Smooth muscle cell (in vitro differentiated cells): ENCODE data around the gene FAM89B. TPM values are rescaled to one million over a fixed set of nuclear protein-coding genes. Genes with fewer than 3 reads are reported as not detected.
A peak's percentile ranks its signal among the peaks of the same experiment; 100 is the strongest.

Source experiments
- DNase-seq: peaks from one replicate; lab custom pipeline; 2025; ENCODE audit not compliant: unreplicated experiment; lab: John Stamatoyannopoulos, UW
- H2AFZ ChIP-seq: fragments of 200-600 bp; sonication (generic); 2 replicates; pipeline ENCODE4 v1.6.0; 2016; ENCODE audit warnings: antibody characterized with exemption, low read depth, mild to moderate bottlenecking
- H3F3A ChIP-seq: fragments of 200-600 bp; sonication (generic); 2 replicates; pipeline ENCODE4 v1.6.0; 2017; ENCODE audit warnings: antibody characterized with exemption, low read depth
- H3K27ac ChIP-seq: fragments of 200-600 bp; sonication (generic); 2 replicates; pipeline ENCODE4 v1.5.1; 2016; ENCODE audit warnings: low read depth, mild to moderate bottlenecking
- H3K27me3 ChIP-seq: fragments of 200-600 bp; sonication (generic); 2 replicates; pipeline ENCODE4 v1.6.1; 2016; ENCODE audit warnings: low read depth, mild to moderate bottlenecking
- H3K36me3 ChIP-seq: fragments of 200-600 bp; sonication (generic); 2 replicates; pipeline ENCODE4 v1.5.1; 2016; ENCODE audit warnings: low read depth
- H3K4me1 ChIP-seq: fragments of 200-600 bp; sonication (generic); 2 replicates; pipeline ENCODE4 v1.5.1; 2016; ENCODE audit warnings: low read depth
- H3K4me2 ChIP-seq: fragments of 200-600 bp; sonication (generic); 2 replicates; pipeline ENCODE4 v1.6.0; 2016; ENCODE audit warnings: mild to moderate bottlenecking
- H3K4me3 ChIP-seq: fragments of 200-600 bp; sonication (generic); 2 replicates; pipeline ENCODE4 v1.5.1; 2016; ENCODE audit warnings: mild to moderate bottlenecking
- H3K79me2 ChIP-seq: fragments of 200-600 bp; sonication (generic); 2 replicates; pipeline ENCODE4 v1.6.0; 2016; ENCODE audit warnings: low read depth, mild to moderate bottlenecking
- H3K9ac ChIP-seq: fragments of 200-600 bp; sonication (generic); 2 replicates; pipeline ENCODE4 v1.6.0; 2016; ENCODE audit warnings: low read depth
- H3K9me3 ChIP-seq: fragments of 200-600 bp; sonication (generic); replicated peaks from 2 replicates; pipeline ENCODE4 v1.5.1; 2016; ENCODE audit warnings: low read depth
- H4K20me1 ChIP-seq: fragments of 200-600 bp; sonication (generic); 2 replicates; pipeline ENCODE4 v1.6.0; 2016; ENCODE audit warnings: low read depth
- CTCF ChIP-seq: fragments of 200-600 bp; sonication (generic); IDR thresholded peaks from 2 replicates; pipeline ENCODE4 v1.5.1; 2017; ENCODE audit warnings: borderline replicate concordance, mild to moderate bottlenecking, antibody characterized with exemption; ENCODE audit not compliant: insufficient read depth, poor library complexity, severe bottlenecking
- WGBS: methylation state at CpG from one replicate; pipeline ENCODE4 v1.1.7; 2016; ENCODE audit warnings: low lambda C conversion rate; 5-methylcytosine and 5-hydroxymethylcytosine counted together
- polyA plus RNA-seq: library from polyadenylated mRNA; unstranded; fragments of >200 nt; fragmentation: Nextera tagmentation; extraction: Ambion mirVana; gene quantifications from 2 replicates; pipeline ENCODE4 v1.2.1, GENCODE V29; 2016
- total RNA-seq: library from RNA; depleted of rRNA; stranded (reverse); fragments of >200 nt; gene quantifications from 2 replicates; pipeline ENCODE4 v1.2.3, GENCODE V29; 2014

The FAM89B gene
- total and polyA plus RNA-seq, 2 experiments from 2014 or later = 63.9 to 174 TPM

- Histone ChIP-seq H3K4me1 (peaks cover 23% of the 10 kb centered on the region), H3K79me2 (peaks cover 42% of the 10 kb centered on the region), H3K27me3 (no peaks in the 10 kb centered on the region), H3K4me2 (peak overlapping the region; percentile 90), H3K9ac (no peak overlapping the region), H3K36me3 (no peaks in the 10 kb centered on the region), H3F3A (no peaks in the 10 kb centered on the region), H3K4me3 (peak overlapping the region; percentile 65), H3K27ac (no peak overlapping the region), H2AFZ (no peak overlapping the region), H4K20me1 (peaks cover 68% of the 10 kb centered on the region), H3K9me3 (no peaks in the 10 kb centered on the region)
- DNase-seq = no peak
- WGBS = 91% methylated on average over 12 of the region's 12 CpGs
- no peak for TF ChIP-seq CTCF
Observed at GRCh38 chr11:65611758-65612603, 39.6 kb downstream of the FAM89B start.

- Histone ChIP-seq H3F3A (no peaks in the 10 kb centered on the region), H3K27ac (no peak overlapping the region), H4K20me1 (peaks cover 63% of the 10 kb centered on the region), H3K9me3 (no peaks in the 10 kb centered on the region), H3K4me3 (peak overlapping the region; percentile 65), H3K36me3 (no peaks in the 10 kb centered on the region), H3K9ac (no peak overlapping the region), H3K27me3 (no peaks in the 10 kb centered on the region), H3K4me1 (peaks cover 20% of the 10 kb centered on the region), H3K79me2 (peaks cover 50% of the 10 kb centered on the region), H3K4me2 (peak overlapping the region; percentile 90), H2AFZ (no peak overlapping the region)
- DNase-seq = no peak
- 97% methylated on average over 7 of the region's 7 CpGs for WGBS
- no peak for TF ChIP-seq CTCF
Observed at GRCh38 chr11:65612691-65613090, 40.4 kb downstream of the FAM89B start.

GRCh38 chr11:65613091-65613928 is 41.0 kb downstream of the FAM89B start:
- Histone ChIP-seq H3K9me3 (no peaks in the 10 kb centered on the region), H3K27me3 (no peaks in the 10 kb centered on the region), H3K4me1 (peaks cover 20% of the 10 kb centered on the region), H3K79me2 (peaks cover 55% of the 10 kb centered on the region), H3K27ac (peak overlapping the region; percentile 80), H3K36me3 (no peaks in the 10 kb centered on the region), H4K20me1 (peaks cover 56% of the 10 kb centered on the region), H3K4me3 (peak overlapping the region; percentile 65), H3K9ac (peak overlapping the region; percentile 96), H2AFZ (no peak overlapping the region), H3F3A (no peaks in the 10 kb centered on the region), H3K4me2 (peak overlapping the region; percentile 90)
- TF ChIP-seq CTCF = no peak
- WGBS = 73% methylated on average over 35 of the region's 43 CpGs
- DNase-seq = no peak
